Fibroblast of skin of back (primary cell): ENCODE data around the gene ZDHHC11B.
"Not testable (repeated sequence)": the region's sequence is repeated elsewhere in the genome, so short reads cannot be mapped to it uniquely, and the experiment has no call there.

Experiments used
- DNase-seq: peaks from one replicate; pipeline ENCODE4 v3.0.0-alpha.2; 2013

Gene ZDHHC11B

DNA sequence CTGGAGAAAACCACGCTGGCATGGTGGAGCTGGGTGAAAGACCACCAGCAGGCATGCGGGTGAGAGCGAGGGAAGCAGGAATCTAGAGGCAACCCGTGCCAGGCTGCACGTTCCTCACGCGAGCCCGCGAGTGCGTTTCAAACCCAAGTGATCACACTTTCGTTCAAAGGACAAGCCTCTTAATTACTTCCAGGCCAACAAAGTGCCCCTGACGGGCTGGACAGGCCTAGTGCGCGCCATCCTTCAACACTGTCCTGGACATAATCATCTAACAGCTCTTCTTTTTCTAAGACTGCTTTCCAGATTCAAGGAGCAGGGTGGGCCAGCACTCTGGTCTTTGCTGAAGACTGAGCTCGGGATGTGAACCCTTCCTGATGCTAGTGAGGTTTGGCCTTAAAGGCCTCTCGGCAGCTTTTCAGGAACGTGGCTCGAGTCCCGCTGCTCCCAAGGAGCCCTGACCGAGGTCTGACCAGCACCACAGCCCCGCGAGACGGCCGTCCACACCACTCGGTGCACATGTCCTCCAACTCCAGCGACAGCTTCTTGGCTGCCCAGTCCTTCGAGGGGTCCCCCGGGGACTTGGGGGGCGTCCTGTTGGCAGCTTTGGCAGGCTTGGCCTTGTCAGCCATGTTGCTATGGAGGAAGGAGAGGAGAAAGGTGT is 14.9 kb downstream of the ZDHHC11B start:
- DNase-seq = not testable (repeated sequence)

DNA sequence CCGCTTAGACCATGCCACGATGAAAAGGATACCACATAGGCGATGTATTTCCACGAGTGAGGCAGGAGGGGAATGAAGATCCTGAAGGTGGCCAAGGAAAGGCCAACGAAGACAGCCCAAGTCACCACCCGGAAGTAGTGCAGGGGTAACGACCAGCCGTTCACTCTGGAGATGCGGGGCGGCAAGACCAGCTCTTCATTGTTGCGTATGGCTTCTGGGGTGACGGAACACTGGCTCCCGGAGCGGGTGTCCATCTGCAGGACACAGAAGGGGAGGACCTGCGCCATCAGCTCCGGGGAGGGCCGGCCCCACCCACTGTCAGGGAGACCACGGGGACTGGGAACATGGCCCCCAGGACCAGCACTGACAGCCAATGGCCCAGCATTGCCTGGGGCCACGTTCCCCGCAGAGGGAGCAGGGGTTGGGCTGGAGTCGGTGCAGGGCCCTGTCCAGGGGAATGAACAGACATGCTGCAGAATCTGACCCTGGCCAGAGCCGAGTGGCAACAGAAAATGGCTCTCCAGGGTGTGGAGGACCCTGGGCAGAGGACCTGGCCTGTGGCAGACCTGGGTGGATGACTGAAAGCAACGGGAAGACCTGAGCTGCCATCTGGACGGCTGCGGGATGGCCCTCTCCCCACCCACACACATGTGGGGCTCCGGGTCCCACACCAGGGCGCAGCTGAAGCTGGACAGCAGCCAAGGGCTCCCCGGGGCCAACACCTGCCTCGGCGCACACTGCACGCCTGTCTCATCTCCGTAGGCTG is 17.7 kb downstream of the ZDHHC11B start:
- no peak for DNase-seq

DNA sequence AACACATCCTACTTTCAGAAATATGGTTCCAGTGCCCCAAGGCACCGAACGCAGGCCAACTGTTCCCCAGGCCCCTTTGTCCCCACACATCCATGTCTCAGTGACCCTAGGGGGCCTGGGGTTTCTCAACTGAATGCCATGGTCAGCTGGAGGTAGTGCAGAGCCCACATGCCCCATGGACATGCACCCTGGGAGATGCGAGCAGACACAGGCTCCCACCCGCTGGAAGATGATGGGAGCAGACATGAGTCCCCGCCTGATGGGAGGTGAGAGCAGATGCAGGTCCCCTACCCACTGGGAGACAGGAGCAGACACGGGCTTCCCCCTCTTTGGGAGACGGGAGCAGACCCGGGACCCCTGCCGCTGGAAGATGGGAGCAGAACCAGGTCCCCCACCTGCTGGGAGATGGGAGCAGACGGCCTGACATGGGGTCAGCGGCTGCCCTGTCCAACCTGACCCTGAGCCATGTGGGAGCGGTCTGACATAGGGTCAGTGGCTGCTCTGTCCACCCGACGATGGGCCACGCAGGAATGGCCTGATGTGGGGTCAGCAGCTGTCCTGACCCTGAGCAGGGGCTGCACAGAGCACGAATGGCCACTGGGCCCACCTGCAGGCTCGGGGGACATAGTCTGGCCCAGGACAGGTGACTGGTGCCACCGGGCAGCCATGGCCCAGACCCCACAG is 18.4 kb downstream of the ZDHHC11B start:
- no peak for DNase-seq

DNA sequence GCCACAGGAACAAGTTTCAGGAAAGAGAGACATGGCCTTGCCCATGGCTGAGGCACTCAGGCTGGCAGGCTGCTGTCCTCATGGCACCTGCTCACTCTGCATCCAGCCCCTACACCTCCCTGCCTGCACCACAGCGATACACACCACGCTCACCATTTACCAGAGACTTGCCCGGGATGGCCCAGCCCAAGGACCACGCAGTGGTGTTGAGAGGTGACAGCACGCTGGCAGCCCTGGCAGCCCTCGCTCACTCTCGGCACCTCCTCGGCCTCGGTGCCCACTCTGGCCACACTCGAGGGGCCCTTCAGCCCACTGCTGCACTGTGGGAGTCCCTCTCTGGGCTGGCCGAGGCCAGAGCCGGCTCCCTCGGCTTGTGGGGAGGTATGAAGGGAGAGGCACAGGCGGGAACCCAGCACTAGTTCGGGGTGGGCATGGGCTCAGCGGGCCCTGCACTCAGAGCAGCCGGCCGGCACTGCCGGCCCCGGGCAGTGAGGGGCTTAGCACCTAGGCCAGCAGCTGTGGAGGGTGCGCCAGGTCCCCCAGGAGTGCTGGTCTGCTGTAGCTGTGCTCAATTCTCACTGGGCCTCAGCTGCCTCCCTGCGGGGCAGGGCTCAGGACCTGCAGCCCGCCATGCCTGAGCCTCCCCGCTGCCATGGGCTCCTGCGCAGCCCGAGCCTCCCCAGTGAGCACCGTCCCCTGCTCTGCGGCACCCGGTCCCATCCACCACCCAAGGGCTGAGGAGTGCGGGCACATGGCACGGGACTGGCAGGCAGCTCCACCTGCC is 20.3 kb downstream of the ZDHHC11B start:
- no peak for DNase-seq

DNA sequence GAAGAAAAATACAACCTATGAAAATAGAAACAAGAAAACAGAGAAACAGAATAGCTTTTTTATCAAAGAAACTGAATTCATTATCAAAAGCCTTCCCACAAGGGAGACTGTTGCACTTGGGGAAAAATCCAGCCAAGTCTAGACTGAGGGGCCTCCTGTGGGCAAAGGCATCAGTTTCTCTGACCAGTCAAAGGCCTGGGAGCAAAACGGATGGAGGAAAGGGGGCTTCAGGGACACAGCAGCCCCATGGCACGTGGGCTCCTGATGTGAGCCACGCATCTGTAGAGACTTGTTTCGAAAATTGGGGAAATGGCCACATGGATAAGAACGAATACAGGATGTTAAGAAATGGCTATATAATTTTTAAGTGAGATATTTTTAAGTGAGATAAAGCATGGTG is 21.1 kb downstream of the ZDHHC11B start:
- DNase-seq = no peak

DNA sequence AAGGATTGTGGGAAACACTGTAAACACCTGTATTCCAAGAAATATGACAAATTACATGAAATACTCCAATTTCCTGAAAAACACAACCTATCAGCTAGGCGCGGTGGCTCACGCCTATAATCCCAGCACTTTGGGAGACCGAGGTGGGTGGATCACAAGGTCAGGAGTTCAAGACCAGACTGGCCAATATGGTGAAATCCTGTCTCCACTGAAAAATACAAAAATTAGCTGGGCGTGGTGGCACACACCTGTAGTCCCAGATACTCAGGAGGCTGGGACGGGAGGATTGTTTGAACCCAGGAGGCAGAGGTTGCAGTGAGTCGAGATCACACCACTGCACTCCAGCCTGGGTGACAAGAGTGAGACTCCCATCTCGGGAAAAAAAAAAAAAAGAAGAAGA is 21.5 kb downstream of the ZDHHC11B start:
- DNase-seq = not testable (repeated sequence)

DNA sequence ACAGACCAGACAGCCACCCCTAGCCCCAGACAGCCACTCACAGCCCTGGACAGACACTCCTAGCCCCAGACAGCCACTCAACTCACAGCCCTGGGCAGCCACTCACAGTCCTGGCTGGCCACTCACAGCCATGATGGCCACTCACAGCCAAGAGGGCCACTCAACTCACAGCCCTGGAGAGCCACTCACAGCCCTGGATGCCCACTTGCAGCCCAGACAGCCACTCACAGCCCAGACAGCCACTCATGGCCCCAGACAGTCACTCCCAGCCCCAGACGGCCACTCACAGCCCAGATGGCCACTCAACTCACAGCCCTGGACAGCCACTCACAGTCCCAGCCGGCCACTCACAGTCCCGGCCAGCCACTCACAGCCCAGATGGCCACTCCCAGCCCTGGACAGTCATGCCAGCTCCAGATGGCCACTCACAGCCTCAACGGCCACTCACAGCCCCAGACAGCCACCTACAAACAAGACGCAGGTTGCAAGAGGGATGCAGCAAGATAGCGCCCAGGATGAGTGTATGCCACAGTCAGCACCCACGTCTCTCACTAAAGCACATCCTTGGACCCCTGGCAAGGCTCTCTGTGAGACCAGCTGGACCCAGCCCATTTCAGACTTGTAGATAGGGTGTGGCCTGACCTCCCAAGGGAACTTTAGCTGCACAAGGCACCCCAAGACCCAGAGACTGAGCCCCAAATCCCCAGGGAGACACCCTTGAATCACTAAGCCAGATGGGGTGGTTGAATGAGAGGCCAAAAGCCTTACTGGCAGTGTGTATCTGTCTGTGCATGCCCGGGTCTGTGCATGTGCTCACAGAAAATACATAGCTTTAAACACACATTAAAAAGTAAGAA is 22.4 kb downstream of the ZDHHC11B start:
- no peak for DNase-seq

DNA sequence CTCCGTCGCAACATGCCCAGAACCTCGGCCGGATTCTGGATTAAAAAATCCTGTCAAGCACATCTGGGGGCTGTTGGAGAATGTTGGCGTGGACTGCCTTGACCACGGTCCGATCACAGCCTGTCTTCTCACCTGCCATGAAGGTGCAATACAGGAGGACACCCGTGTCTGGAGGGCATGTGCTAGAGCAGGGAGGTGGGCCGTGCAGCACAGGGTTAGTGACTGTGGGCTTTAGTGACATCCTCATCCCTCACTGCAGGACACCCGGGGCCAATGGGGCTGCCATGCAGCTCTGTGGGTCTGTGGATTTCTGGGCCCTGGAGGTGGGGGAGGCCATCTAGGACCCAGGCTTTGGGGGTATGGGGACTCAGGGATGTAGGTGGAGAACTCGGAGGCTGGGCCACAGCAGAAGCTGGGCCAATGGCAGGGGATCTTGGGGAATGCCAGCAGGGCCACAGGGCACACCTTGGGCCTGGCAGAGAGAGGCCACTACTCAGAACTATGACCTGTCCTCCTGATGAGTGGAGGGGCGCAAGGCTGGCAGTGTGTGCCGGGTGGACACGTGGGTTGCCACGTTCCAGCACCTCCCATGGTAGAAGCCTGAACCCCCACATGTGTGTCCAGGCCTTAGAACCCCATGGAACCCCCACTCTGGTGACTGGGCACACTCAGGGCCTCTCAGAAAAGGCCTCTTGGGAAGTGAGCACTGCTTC is 23.3 kb downstream of the ZDHHC11B start:
- no peak for DNase-seq

DNA sequence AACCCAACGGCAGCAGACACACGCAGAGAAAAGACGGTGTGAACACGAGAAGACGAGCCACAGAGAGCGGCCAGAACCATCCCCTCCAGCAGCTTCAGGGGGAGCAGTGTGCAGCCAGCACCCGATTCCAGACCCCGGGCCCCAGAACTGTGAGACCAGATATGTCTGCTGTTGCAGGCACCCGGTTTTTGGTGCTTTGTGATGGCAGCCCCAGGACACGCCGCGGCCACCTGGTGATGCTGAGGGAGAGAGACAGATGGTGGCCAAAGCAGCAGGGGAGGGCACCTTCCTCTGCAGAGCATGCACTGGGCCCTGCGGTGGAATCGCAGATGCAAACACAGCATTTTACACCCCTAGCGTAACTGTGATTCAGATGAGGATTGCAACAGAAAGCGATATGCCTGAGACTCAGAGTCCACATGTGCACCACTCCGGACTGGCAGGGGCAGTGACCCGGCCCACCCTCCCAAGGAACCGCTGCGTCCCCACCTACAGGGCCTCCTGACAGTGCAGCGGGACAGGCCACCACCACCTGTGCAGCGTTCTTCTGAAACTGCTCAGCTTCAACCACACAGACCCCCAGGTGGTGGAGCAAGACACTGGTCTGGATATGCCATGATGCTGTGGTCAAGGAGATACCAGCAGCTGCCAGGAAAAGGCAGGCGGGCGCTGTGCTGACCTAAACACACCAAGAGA is 24.0 kb downstream of the ZDHHC11B start:
- DNase-seq = no peak

DNA sequence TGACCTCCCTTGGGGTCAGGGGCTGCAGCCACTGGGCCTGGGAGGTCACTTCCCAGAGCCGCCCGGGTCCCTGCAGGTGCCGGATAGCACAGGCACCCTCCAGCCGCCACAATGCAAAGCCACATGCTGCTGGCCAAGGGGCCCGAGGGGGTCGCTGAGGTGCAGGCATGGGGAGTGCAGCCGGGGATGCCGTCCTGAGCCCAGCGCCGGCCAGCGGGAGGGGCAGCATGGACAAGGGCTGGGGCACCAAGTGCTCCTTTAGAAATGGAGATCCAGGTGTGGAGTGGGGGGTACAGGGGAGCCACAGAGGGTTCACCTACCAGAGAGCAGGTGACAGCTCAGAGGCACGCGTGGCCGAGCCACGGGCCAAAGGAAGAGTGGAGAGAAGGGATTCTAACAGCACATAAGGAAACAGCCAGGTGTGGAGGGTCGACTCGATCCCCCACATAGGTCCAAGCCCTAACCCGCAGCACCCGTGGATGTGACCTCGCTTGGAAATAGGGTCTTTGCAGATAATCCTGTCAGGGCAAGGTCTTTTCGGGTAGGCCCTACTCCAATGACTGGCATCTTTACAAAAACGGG is 24.7 kb downstream of the ZDHHC11B start:
- no peak for DNase-seq

DNA sequence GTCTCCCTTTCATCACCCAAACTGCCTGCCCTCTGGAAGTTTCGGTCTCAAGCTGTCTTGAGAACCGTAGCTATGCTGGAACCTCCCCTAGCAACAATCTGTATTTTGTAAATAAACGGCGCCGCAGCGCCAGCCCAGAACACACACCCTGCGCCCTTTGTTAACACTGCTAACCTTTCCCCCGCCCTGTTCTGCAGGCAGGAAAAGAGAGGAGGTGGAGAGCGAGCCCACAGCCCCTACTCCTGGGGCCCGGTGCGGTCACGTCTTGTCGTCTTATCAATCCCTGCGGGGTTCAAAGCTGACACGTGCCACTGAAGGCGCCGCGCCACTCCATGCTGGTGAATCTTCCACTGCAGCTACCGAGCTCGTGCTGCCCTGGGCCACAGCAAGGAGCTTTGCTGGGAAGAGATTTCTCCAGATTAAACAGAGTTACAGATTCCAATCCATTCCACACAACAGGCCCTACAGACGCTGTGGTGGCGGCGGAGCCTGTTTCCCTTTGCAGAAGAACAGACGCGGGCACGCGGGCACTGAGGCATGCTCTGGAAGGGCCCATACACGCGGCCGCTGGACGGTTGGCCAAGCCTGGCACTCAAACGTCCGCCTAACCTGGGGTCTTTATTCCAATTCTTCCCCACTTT is 25.3 kb downstream of the ZDHHC11B start:
- no peak for DNase-seq

DNA sequence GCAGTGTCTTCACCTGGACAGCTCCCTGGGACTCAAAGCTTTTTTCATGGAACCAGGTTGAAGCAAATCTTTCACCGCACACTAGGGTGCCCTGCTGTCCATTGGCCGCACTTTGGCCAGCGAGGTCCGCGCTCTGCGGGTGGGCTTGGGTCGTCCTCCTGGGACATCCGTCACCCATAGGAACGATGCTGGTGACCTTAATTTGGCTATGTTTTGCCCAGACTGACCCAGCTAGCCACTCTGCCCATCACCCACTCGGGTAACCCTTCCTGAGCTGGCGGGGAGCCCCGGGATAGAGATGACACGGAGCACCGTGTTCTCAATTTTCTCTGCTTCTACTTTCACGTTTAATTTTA is 25.9 kb downstream of the ZDHHC11B start:
- DNase-seq = no peak

DNA sequence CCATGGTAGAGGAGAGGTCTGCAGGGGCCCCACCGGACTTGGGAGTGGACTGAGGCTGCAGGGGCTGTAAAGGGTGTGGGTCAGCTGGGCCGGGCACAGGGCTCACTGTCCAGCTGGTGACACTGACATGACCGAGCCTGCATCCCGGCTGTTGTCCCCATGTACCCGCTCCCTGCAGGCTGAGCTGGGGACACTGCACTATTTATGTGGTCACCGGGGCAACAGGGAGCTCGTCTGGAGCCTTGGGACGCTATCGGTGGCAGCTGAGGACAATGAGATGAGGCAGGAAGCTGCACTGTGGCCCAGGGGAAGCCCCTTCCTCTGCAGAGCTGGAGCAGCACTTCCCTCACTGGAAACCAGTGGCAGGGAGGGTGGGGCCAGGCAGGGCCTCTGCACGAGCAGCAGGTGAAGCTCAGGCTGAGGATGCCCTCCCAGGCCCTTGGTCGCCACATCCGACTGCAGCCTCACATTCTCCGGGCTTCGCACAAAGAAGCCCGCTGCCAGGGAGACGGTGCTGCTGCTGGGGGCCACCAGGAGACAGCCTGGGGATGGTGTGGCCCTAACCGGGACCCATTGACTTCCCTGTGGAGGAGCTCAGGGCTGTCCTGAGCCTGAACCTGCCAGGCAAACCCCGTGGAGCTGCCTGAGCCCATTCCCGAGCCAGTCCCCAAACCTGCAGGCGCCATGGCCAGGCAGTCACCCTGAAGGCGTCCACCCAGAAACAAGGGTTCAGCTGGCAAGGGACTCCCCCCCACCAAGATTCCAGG is 26.4 kb downstream of the ZDHHC11B start:
- no peak for DNase-seq

DNA sequence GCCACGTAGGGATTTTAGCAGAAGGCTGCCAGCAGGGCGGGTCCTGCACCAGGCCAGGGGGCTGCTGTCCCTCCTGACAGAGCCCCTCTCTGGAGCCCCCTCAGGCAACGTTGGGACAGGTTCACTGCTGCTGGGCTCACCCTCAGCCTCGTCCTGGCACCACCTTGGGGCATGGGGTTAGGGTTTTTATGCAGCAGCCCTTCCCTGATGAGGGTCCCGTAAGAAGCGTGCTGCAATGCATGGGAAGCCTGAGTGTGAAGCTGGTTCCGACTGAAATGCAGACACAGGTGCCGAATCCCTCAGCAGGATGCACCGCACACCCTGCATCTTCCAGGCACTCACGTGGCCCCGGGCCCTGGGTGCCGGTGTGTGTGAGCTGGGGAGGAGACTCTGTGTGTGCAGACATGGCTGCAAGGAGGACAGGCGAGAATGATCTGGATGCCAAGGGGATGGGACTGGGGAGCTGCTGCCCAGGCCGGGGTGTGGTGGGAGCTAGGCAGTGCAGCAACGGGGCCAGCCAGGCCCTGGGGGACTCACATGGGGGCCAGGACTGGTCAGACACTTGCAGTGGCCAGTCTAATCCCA is 27.1 kb downstream of the ZDHHC11B start:
- no peak for DNase-seq

DNA sequence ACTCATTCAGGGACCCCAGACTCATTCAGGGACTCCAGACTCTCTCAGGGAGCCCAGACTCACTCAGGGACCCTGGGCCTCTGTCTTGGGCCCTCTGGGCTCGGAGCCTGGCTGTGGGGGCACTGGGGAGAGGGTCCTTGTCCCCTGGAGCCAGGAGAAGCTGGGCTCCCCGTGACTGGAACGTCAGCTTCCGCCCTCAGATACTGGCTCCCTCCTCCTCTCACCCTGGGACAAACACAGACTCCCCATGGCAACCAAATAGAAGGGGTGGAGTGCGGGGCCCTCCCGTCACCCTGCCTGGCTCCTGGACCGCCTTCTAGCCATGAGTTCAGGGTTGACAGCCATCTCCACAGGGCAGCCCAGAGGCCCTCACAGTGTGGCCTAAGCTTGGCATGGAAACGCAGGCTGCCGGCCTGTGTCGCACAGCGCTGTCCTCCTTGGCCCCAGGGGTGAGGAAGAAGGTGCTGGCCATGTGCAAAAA is 27.6 kb downstream of the ZDHHC11B start:
- DNase-seq = no peak

DNA sequence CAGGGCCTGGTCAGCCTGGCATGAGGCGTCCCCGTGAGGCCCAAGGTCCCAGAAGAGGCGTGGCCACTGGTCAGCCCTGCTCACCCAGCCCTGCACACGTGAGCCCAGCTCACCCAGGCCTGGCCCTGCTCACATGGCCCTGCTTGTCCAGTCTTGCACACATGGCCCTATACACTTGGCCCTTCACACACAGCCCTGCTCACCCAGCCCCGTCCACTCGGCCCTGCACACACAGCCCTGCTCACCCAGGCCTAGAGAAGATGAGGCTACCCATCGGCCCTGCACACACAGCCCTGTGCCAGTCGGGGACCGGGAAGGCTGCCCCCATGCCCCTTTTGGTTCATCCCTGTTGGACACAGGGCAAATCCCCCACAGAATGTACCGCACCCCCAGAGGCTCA is 28.4 kb downstream of the ZDHHC11B start:
- DNase-seq = no peak

DNA sequence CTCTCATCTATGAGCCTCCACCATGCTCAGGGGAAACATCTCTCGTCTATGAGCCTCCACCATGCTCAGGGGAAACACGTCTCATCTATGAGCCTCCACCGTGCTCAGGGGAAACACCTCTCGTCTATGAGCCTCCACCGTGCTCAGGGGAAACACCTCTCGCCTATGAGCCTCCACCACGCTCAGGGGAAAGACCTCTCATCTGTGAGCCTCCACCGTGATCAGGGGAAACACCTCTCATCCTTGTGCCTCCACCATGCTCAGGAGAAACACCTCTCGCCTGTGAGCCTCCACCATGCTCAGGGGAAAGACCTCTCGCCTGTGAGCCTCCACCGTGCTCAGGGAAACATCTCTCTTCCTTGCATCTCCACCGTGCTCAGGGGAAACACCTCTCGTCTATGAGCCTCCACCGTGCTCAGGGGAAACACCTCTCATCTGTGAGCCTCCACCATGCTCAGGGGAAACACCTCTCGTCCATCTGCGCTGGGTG is 30.3 kb downstream of the ZDHHC11B start:
- not testable (repeated sequence) for DNase-seq

DNA sequence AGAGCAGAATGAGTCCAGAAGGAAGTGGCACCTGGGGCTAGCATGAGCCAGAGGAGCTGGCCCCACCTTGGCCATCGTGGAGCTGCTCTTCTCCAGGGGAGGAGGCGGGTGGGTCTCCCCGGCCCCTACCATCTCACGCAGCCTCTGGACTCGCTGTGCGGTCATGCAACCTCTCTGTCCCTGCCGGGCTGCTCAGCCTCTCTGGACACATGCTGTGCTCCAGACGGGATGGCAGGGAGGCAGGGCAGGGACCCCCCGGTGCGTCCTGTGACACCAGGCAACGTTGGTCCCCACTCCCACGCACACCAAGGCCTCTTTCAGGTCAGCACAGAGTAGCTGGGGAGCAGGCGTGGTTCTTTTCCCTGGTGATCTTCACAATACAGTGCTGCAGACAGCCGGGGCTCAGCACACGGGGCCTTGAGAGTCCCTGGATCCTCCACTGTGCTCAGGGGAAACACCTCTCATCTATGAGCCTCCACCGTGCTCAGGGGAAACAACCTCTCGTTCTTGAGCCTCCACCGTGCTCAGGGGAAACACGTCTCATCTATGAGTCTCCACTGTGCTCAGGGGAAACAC is 30.9 kb downstream of the ZDHHC11B start:
- DNase-seq = not testable (repeated sequence)
